Suprapubic skin (tissue), 4 donors: ENCODE data around the gene ELANE.
A peak's percentile ranks its signal among the peaks of the same experiment; 100 is the strongest.

Experiments
- CTCF ChIP-seq, 2 donors: fragments of 200-600 bp in 1 of 2; fragments of 450-650 bp in 1 of 2; sonication (generic) in 1 of 2; IDR thresholded peaks; one replicate each; pipeline ENCODE4 v1.5.1; 2016 to 2019; ENCODE audit warnings: antibody characterized with exemption in 2 of 2, mild to moderate bottlenecking in 1 of 2, moderate library complexity in 1 of 2
- EP300 ChIP-seq: sonication (generic); formaldehyde crosslinking; IDR thresholded peaks from one replicate; pipeline ENCODE4 v1.6.1; 2017; ENCODE audit warnings: antibody characterized with exemption
- POLR2A ChIP-seq, 2 donors: fragments of 450-650 bp; IDR thresholded peaks; one replicate each; pipeline ENCODE4 v1.6.1; 2017; ENCODE audit warnings: antibody characterized with exemption in 2 of 2, mild to moderate bottlenecking in 2 of 2, moderate library complexity in 2 of 2
- POLR2AphosphoS5 ChIP-seq, 3 donors: sonication (generic); formaldehyde crosslinking; IDR thresholded peaks; one replicate each; pipeline ENCODE4 v1.6.1; 2017; ENCODE audit warnings: antibody characterized with exemption in 3 of 3

GRCh38 chr19:869245-870177 is 17.4 kb downstream of the ELANE start:
- TF ChIP-seq CTCF (IDR thresholded peaks at IDR 0.05) (no peak), POLR2A (IDR thresholded peaks at IDR 0.05) (no peak), EP300 (no peak), POLR2AphosphoS5 (IDR thresholded peaks at IDR 0.05) (peak in 1 of 3 donors; percentile 7)
